Measurements from ENCODE around the gene POLK.
"Not testable (repeated sequence)": the region's sequence is repeated elsewhere in the genome, so short reads cannot be mapped to it uniquely, and the experiment has no call there.

POLK gene

DNA sequence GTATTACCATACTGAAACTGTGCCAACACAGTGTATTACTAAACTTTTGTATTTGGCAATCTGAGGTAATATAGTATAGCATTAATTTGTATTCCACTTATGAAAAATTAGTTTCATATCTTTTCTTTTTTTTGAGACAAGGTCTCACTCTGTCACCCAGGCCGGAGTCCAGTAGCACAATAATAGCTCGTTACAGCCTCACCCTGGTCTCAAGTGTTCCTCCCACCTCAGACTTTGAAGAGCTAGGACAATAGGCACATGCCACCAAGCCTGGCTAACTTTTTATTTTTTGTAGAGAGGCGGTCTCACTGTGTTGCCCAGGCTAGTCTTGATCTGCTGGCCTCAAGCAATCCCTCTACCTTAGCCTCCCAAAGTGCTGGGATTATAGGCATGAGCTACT is 36.1 kb downstream of the POLK start:
- no peak for DNase-seq (ENCODE audit: low read depth, low spot score)

DNA sequence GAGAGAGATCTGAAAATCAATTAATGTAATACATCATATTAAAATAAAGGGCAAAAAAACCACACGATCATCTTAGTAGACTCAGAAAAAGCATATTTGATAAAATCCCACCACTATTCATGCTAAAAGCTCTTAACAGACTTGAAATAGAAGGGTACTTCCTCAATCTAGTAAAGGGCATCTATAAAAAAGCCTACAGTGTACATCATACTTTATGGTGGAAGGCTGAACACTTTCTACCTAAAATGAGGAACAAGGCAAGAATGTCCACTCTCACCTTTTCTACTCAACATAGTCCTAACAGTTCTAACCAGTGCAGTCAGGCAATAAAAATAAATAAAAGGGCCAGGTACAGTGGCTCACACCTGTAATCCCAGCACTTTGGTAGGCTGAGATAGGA is 38.9 kb downstream of the POLK start:
- no peak for DNase-seq (ENCODE audit: low read depth, low spot score)

DNA sequence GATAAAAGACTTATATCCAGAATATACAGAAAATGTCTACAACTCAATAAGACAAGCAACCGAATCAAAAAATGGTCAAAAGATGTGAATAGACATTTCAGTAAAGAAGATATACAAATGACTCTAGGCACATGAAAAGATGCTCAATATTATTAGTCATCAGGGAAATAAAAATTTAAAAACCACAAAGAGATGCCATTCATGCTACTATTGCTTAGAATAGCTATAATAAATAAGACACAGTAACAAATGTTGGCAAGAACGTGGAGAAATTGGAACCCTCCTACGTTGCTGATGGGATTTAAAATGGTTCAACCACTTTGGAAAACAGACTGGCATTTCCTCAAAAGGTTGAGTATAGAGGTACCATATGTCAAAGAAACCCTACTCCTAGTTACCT is 39.8 kb downstream of the POLK start:
- DNase-seq (ENCODE audit: low read depth, low spot score): no peak

DNA sequence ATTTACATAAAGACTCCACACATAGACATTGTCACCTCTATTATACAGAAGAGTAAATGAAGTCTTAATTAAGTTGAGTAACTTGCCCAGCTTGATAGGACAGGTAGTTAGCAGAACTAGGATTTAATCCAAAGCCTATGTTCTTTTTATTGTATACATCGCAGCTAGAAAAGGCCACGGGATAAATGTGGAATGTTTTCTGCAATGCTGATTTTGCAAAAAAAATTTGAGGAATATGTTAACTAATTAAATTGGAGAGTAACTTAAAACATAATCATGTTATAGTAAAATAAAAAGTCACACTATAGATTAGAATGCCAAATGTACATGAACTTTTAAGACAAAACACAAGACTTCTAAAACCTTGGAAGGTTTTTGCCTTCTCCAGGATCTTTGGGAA is 41.1 kb downstream of the POLK start:
- DNase-seq (ENCODE audit: low read depth, low spot score): no peak

DNA sequence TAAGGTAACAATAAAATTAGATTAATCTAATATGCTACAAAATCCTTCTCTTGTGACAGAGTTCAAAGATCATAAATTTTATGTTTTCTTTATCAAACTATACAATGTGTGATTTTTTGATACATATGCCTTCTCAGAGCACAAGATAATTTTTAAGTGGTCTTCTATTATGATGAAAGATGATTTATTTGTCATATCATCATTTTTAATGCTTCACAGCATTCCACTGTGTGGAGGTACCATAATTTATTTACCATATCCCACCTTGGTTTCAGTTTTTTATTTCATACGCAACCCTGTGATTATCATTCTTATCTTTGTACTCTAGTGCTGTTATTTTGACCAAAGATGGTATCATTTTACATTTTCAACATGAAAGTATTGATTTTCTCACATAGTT is 41.7 kb downstream of the POLK start:
- no peak for DNase-seq (ENCODE audit: low read depth, low spot score)

DNA sequence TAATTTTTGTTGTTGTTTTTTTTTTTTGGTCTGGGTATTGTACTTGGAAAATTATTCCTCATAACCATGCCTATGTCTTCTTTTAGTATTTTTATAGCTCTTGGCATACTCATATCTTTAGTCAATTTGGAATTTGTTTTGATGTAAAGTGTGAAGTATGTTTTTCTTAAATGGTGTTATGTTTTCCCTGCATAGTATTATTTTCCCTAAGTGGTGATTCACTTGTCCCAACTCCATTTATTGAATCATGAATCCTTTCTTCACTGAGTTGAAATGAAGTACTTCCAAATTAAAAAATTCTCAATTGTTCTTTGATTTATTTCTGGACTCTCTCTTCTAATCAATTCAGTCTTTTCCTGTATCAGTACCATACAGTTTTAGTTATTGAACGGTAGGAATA is 46.5 kb downstream of the POLK start:
- DNase-seq (ENCODE audit: low read depth, low spot score): no peak

DNA sequence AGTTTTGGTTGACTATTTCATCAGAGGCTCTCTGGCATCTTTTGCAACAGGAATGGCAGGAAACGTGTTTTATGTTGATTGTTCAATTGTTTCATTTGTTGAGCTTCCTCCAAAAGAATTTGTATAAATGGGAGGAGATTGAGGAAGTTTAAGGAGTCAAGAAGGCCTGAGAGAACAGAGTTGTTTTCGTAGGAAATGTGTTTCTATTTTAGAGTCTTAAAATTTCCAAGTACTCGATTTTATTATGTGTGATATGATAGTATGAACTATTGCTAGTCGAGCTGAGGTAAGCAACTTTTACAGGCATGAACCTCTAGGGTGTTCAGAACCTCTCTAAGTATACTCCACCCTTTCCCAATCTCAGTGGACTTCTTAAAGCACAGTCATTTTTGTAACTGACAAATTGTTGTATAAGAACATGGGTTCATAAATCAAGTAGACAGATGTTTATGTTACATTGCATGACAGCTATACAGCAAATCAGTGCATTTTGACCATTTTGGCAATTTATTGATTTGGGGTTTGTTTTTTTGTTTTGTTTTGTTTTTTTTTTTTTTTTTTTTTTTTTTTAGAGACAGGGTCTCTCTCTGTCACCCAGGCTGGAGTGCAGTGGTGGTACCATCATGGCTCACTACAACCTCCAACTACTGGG is 47.4 kb downstream of the POLK start:
- DNase-seq (ENCODE audit: low read depth, low spot score): no peak

DNA sequence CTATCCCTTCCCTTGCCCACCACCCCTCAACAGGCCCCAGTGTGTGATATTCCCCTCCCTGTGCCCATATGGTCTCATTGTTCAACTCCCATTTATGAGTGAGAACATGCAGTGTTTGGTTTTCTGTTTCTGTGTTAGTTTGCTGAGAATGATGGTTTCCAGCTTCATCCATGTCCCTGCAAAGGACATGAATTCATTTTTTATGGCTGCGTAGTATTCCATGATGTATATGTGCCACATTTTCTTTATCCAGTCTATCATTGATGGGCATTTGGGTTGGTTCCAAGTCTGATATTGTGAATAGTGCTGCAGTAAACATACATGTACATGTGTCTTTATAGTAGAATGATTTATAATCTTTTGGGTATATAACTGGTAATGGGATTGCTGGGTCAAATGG is 49.0 kb downstream of the POLK start:
- DNase-seq (ENCODE audit: low read depth, low spot score): not testable (repeated sequence)

DNA sequence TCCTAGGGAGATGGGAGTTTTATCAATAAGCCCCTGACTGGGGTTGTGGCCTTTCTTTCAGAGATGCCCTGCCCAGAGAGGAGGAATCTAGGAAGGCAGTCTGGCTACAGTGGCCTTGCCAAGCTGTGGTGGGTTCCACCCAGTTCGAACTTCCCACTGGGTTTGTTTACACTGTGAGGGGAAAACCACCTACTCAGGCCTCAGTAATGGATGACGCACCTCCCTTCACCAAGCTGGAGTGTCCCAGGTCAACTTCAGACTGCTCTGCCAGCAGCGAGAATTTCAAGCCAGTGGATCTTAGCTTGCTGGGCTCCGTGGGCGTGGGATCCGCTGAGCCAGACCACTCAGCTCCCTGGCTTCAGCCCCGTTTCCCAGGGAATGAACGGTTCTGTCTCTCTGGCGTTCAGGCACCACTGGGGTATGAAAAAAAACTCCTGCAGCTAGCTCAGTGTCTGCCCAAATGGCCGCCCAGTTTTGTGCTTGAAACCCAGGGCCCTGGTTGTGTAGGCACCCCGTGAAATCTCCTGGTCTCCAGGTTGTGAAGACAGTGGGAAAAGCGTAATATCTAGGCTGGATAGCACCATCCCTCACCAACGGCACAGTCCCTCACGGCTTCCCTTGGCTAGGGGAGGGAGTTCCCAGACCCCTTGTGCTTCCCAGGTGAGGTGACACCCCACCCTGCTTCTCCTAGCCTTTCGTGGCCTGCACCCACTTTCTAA is 54.5 kb downstream of the POLK start:
- not testable (repeated sequence) for DNase-seq (ENCODE audit: low read depth, low spot score)

DNA sequence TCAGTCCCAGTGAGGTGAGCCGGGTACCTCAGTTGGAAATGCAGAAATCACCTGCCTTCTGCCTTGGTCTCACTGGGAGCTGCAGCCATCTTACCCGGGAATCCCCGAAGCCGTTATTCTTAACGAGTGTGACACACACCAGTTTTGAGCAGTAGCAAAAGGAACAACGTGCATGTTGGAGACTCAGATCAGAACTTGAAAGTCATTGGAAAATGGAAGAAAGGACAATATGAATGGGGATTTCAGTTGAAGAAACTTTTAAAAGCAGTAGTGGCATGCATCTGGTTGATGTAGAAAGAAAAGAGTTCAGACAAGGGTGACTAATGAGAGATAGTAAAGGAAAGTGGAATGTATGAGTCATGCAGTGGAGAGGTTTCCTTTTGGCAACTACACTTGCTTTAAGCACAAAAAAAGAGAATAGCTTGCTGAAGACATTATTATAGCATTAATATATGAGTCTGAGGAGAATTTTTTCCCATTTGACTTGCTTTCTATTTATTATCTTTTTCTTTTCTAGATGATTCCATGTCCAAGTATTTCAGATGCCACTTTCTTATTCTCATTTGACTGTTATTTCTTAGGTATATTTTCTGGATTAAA is 55.1 kb downstream of the POLK start:
- peak; percentile 10 for DNase-seq (ENCODE audit: low read depth, low spot score)

DNA sequence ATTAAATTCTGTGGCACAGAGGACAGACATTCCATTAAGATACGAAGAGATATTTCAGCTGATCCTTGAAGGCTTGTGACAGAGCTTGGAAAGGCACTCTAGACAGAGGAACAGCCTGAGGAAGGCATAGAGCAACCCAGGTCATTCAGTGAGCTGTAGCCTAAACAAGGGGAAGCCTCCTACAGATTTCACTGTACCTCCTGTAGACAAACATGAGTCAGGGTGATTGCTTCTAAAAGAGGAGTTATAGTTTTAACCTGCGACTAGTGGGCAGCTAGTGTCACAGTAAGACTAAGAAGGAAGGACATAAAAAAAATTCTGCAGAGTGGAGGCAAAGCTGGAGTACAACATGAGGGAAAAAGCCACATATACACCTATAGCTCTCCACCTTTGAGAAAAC is 56.0 kb downstream of the POLK start:
- DNase-seq (ENCODE audit: low read depth, low spot score): no peak

DNA sequence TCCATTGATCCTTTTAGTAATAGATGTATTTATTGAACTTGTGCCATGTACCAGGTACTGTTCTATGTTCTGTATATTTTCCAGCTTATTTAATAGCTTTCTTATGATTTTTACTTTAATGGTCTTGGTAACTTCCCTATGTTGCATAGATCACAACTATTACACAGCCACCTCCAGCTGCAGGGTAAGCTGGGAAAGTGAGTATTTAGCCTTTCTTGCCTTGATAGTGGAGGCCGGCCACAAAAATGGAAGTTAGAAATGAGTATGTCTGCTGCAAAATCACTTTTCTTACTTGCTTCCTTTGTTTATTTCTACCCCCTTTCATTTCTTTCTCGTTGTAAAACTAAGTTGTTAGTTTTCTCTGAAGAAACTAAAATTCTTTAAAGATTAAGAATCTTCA is 56.5 kb downstream of the POLK start:
- no peak for DNase-seq (ENCODE audit: low read depth, low spot score)

DNA sequence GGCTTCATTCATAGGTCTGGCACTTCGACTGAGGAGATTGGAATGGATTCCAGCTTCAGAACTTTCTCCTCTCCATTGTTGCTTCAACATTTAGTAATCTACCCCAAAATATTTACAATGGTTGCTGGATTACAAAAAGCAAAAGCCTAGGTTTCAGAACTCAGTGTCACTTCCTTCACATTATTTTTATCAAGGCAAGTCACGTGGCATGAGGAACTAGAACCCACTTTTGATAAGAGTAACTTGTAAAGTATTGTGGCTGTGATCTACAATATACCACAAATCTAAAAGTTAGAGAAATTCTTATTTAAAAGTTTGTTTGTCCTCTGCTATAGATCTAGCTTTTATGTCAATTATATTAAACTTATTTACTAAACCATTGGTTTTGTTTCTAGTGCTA is 59.9 kb downstream of the POLK start:
- DNase-seq (ENCODE audit: low read depth, low spot score): no peak

DNA sequence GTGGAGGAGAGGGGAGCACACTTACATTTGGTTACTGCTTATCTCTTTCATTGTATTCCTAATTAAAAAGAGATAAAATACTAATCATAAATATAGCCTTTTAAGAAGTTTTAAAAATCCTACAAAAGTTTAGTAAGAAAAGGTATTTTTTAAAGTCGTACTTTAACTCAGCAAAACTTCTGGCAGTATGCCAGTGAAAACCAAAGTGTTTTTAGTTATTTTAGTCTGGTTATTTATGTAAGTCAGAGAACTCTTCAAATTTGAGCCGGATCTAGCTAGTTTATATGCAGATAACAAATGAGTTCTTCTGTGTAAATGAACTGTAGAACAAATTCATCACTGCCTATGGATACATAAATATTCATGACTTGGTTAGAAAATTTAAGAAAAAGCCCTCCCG is 63.1 kb downstream of the POLK start:
- no peak for DNase-seq (ENCODE audit: low read depth, low spot score)

DNA sequence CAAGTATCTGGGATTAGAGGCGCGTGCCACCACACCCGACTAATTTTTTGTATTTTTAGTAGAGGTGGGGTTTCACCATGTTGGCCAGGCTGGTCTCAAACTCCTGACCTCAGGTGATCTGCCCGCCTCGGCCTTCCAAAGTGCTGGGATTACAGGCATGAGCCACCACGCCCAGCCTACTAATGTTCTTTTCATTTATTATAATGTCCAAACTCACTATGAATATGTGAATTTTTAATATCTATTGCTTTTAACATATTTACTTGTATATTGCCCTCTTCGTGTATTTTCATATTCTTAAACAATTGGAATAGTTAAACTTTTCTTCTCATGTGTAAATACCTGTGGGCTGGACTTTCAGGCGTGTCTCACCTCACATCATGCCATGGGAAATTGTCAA is 66.6 kb downstream of the POLK start:
- DNase-seq (ENCODE audit: low read depth, low spot score): not testable (repeated sequence)

DNA sequence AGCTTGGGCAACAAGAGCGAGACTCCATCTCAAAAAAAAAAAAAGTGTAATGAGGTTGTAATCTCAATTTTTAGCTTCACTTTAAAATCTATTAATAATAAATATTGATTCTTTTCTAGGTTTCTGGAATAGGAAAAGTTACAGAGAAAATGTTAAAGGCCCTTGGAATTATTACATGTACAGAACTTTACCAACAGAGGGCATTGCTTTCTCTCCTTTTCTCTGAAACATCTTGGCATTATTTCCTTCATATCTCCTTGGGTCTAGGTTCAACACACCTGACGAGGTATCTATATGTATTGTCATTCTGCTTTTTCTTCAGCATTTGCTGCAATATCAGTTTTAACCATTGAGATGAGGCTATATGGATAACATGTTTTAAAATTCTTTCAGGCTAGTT is 73.0 kb downstream of the POLK start:
- no peak for DNase-seq (ENCODE audit: low read depth, low spot score)

DNA sequence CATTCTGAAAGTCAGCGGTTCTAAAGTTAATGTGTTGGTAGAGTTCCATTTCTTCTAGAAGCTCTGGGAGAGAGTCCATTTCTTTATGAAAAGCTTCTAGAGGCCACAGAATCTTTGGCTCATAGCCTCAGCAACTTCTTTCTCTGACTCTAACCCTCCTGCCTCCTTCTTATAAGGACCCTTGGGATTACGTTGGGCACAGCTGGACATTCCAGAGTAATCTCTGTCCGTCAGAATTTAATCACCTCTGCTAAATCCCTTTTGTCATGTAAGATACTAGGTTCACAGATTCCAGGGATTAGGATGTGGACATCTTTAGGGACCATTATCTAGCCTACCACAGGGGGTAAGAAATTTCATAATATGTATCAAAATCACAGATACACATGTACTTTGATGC is 77.0 kb downstream of the POLK start:
- no peak for DNase-seq (ENCODE audit: low read depth, low spot score)

DNA sequence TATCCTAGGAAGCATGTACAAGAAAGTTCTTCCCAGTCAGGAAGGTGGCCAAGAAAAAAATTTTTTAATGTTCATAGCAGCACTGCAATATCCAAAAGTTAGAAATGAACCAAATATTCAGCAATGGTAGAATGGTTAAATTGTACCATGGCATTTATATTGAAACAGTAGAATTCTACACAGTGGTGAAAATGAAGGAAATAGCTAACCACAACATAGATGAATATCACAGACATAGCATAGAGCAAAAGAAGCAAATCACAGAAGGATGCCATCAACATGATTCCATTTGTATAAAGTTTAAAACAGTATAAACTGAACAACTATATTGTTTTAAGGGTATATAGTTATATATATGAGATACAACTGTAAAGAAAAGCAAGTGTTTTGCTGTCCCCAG is 88.8 kb downstream of the POLK start:
- DNase-seq (ENCODE audit: low read depth, low spot score): no peak

DNA sequence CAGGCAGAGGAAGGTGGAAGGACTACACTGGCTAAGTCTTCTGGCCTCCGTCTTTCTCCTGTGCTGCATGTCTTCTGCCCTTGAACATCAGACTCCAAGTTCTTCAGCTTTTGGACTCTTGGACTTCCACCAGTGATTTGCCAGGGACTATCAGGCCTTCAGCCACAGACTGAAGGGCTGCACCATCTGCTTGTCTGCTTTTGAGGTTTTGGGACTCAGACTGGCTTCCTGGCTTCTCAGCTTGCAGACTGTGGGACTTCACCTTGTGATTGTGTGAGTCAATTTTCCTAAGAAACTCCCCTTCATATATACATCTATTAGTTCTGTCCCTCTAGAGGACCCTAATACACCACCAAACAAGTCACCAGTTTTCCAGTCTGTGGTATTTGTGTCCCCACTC is 89.9 kb downstream of the POLK start:
- DNase-seq (ENCODE audit: low read depth, low spot score): no peak

DNA sequence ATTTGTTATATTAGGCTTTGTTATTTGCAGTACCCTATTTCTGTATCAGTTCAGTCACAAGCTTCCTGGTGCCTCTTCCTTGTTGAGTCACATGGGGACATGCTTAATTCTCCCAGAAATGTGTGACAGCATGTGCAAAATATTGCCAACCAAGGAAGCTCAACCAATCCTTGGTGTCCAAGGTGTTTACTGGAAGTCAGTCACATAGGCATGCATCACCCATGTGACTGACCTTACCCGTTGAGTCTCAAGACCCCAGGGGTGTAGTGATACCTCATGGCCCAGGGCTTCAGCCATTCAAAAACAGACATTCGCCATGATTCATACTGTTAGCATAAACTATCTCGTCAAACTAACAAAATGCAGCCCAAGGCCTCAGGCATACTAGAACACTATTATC is 90.3 kb downstream of the POLK start:
- no peak for DNase-seq (ENCODE audit: low read depth, low spot score)

DNA sequence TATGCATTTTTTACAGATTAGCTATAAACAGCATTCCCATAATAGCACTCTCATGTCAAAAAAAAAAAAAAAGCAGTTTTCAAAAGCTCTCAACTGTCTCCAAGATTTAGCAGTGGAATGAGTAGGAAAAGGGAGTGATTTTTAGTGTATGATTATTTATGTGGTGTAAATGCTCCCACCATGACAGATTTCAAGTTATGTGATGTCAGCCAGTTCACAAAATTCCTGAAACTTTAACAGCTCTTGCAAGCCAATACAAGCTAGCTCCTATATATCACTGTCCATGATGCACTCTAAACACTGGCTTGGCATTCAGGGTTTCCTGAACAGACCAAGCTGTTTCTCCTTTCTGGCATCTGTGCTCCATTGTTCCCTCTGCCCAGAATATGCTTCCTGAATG is 91.7 kb downstream of the POLK start:
- DNase-seq (ENCODE audit: low read depth, low spot score): no peak

DNA sequence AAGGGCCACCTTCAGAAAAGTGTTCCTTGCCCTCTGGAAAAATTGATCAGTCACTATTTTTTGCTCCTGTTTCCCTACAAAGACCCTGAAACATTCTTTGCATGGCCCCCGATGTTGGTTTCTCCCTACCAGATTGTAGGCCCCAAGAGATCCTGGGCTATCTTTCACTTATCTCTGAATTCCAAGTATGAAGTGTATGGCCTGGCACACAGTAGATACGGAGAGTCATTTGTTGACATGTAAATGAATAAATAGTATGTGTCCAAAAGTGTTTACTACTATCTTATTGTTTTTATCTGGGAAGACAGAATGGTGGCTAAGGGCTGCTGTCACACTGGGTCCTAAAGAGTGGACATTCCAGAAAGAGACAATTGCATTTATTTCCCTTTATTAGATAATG is 92.1 kb downstream of the POLK start:
- no peak for DNase-seq (ENCODE audit: low read depth, low spot score)

DNA sequence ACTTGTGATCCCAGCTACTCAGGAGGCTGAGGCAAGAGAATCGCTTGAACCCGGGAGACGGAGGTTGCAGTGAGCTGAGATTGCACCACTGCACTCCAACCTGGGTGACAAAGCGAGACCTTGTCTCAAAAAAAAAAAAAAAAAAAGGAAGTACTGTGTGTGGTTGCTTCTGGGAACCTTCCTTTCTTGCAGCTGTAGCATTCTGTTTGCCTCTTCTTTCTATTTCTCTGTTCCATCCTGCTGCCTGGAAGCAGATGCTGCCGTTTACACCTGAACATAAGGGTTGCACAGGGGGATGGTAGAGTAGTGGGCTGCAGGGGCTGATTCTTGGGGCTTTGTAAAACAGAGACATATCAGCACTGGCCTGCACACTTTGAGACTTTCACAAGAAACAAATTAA is 95.7 kb downstream of the POLK start:
- not testable (repeated sequence) for DNase-seq (ENCODE audit: low read depth, low spot score)
